GM12878 (cell line): ENCODE data around the gene FHL3. TPM values are rescaled to one million over a fixed set of nuclear protein-coding genes. Genes with fewer than 3 reads are reported as not detected.
A peak's percentile ranks its signal among the peaks of the same experiment; 100 is the strongest.

Source experiments
- DPF2 ChIP-seq: fragments of 450-650 bp; IDR thresholded peaks from 2 replicates; pipeline ENCODE4 v1.6.1; 2017; ENCODE audit warnings: mild to moderate bottlenecking
- IKZF1 ChIP-seq: fragments of 450-650 bp; conservative IDR thresholded peaks from 2 replicates; pipeline ENCODE4 v1.6.1; 2017; ENCODE audit warnings: antibody characterized with exemption, mild to moderate bottlenecking
- KDM1A ChIP-seq: fragments of 200-600 bp; sonication (generic); IDR thresholded peaks from 2 replicates; pipeline ENCODE4 v1.6.1; 2016; ENCODE audit warnings: borderline replicate concordance
- MEF2B ChIP-seq: fragments of 450-650 bp; IDR thresholded peaks from 2 replicates; pipeline ENCODE4 v1.6.1; 2018; ENCODE audit warnings: mild to moderate bottlenecking, moderate library complexity; ENCODE audit not compliant: partially characterized antibody, poor library complexity, severe bottlenecking
- NR2C2 ChIP-seq: IDR thresholded peaks from 2 replicates; pipeline ENCODE4 v1.6.1; 2011; ENCODE audit warnings: borderline replicate concordance, low read depth; ENCODE audit not compliant: control insufficient read depth, insufficient read length
- RELB ChIP-seq: fragments of 450-650 bp; IDR thresholded peaks from 2 replicates; pipeline ENCODE4 v1.6.1; 2017; ENCODE audit warnings: low read depth, mild to moderate bottlenecking, moderate library complexity
- SREBF2 ChIP-seq: IDR thresholded peaks from 2 replicates; pipeline ENCODE4 v1.6.1; 2012; ENCODE audit warnings: mild to moderate bottlenecking, low read length
- ZBED1 ChIP-seq: IDR thresholded peaks from 2 replicates; pipeline ENCODE4 v1.6.1; 2016; ENCODE audit warnings: borderline replicate concordance
- ZBTB33 ChIP-seq: fragments of 450-650 bp; IDR thresholded peaks from 2 replicates; pipeline ENCODE4 v1.6.1; 2017; ENCODE audit warnings: mild to moderate bottlenecking
- ZNF217 ChIP-seq: fragments of 450-650 bp; IDR thresholded peaks from 2 replicates; pipeline ENCODE4 v1.6.1; 2017; ENCODE audit warnings: antibody characterized with exemption, mild to moderate bottlenecking
- polyA plus RNA-seq, 11 experiments: library from polyadenylated mRNA; depleted of rRNA in 4 of 11; unstranded in 6 of 11; stranded (reverse) in 5 of 11; fragments of >200 nt; fragmentation: Nextera tagmentation in 4 of 11; fragmentation: Illumina TruSeq in 1 of 11; extraction: Ambion mirVana in 4 of 11; extraction: Trizol in 1 of 11; gene quantifications; 1 replicate in 1 of 11; 2 replicates in 10 of 11; pipeline versions ENCODE4 v1.2.1 to v1.2.3, GENCODE V29; 2011 to 2016; ENCODE audit warnings: inconsistent platforms in 2 of 11, missing spikeins in 2 of 11, low read depth in 1 of 11
- total RNA-seq, 4 experiments: library from RNA; depleted of rRNA in 3 of 4; stranded (reverse); fragments of >200 nt in 3 of 4; fragmentation: Illumina TruSeq in 1 of 4; extraction: Trizol in 1 of 4; gene quantifications; 2 replicates each; pipeline versions ENCODE4 v1.2.1 to v1.2.3, GENCODE V29; 2013 to 2021

The FHL3 gene
- total and polyA plus RNA-seq, 10 of the 15 experiments (the other 5 are each of a cell fraction or from before 2014, with no cell fraction given), result 0.26 to 13.9 (median 7.9) TPM

- TF ChIP-seq ZBED1 (no peak), NR2C2 (no peak), RELB (no peak), DPF2 (no peak), KDM1A (no peak), SREBF2 (no peak), ZNF217 (no peak), MEF2B (no peak), ZBTB33 (no peak), IKZF1 (0 out of 2 replicates have a peak, but pooled peaks have one; percentile 9)
These were observed 4.5 kb downstream of the FHL3 start (continued) for GRCh38 chr1:38000529-38001455.
